ENCODE results near the gene ADGRD1.
A peak's percentile ranks its signal among the peaks of the same experiment; 100 is the strongest.

DNA sequence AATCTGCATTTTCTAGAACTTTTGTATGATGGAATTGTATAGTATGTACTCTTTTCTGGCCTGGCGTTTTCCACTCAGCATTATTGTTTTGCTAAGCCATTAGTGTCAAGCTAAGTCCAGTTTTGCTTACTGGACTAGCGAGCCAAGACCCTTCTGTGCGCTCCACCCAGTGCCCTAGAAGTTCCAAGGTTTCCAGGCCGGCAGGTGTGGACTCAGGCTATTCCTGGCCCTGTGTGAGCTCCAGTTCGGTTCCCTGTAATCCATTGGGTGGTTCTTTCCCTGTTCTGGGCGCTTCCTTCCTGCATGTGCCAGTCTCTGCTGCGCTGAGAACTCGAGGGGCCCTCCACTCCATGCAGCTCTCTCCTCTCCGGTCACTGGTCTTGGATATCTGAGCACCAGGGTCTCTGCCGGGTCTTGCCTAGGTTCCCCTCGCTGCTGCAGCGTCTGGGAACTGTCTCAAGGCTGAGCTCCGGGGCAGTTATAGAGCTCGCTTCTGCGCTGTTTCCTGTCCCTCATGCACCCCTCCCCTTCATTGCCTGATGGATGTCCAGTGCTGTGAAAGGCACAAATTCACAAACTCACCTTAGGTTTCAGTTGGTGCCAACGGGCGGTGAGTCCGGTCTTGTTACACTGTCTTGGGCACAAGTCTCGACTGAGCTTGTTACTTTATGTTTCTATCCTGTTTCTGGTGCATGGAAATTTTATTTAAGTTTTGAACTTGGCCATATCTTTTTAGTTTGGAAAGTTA, 100.8 kb downstream of the ADGRD1 start:
- TF ChIP-seq EZH2 (IDR thresholded peaks at IDR 0.05) (peak; percentile 71), POLR2AphosphoS5 (IDR thresholded peaks at IDR 0.05; ENCODE audit: borderline replicate concordance, low read depth, low read length) (no peak)

Data from SK-N-MC (cell line).